ENCODE data around the gene FCN3.

Gene FCN3

DNA sequence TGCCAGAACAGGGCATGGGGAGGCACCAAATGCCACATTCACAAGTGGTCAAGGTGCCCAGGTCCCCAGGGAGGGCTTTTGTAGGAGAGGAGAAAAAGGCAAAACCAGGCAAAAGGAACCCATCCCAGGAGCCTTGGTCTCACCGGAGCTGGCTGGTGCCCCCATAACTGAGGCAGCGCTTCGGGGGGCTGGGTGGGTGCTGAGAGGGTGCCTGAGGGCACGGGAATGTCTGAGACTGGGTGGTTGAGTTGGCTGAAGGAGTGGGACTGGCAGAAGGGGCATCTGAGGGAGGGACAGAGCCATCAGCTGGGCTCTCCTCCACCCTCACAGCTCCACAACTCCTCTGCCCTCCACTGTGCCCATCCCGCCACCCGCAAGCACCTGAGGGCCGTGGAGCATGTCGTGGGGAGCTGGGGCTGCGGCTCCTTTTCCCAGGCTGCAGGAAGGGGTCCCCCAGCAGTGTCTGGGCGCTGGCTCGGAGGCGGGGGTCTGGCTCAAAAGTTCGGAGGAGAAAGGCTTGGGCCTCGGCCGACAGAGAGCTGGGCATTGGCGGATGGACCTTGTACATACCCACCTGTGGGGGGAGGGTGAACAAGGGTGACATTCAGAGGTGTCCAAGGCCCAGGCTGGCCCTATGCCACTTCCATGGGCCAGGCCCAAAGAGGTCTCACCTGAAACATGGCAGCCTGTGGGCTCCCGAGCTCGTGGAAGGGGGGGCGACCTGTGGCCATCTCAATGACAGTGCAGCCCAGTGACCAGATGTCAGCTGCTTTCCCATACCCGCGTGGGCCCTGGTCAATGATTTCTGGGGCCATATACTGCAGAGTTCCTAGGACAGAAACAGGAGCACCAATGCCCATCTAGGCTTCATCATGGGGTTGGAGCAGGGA is 16.3 kb downstream of the FCN3 start:
- DNase-seq (ENCODE audit: low spot score), result no peak

DNA sequence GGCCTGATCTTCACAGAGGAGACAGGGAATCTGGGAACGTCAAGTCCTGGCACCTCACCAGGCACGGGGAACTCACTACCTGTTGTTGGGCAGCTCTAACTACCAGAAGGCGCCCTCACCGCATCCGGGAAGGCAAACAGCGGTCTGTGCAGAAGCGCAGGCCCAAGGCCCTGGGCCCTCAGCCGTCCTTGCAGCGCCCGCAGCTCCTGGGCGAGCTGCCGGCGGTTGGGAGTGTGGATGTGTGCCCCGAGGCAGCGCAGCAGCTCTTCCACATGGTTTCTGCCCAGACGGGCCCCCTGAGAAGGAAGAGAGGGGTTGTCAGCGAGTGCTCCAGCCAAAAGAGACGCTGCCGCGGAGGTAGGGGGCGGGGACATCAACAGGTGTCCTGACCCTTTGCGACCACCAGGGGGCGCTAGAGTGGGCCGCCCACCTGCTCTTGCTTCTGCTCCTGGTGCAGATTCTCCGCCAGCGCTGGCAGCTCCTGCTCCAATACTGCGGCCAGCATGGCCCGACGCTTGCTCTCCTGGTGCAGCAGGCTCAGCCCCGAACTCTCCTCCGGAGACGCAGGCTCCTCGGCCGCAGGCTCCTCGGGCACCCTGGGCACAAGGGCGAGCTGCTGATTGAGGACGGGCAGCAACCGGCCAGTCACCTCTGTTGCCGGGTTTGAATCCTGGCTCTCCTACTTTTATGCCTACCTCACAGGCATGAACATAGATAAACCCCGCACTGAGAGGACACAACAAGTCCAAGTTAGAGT is 17.2 kb downstream of the FCN3 start:
- DNase-seq (ENCODE audit: low spot score), result peak; percentile 87

DNA sequence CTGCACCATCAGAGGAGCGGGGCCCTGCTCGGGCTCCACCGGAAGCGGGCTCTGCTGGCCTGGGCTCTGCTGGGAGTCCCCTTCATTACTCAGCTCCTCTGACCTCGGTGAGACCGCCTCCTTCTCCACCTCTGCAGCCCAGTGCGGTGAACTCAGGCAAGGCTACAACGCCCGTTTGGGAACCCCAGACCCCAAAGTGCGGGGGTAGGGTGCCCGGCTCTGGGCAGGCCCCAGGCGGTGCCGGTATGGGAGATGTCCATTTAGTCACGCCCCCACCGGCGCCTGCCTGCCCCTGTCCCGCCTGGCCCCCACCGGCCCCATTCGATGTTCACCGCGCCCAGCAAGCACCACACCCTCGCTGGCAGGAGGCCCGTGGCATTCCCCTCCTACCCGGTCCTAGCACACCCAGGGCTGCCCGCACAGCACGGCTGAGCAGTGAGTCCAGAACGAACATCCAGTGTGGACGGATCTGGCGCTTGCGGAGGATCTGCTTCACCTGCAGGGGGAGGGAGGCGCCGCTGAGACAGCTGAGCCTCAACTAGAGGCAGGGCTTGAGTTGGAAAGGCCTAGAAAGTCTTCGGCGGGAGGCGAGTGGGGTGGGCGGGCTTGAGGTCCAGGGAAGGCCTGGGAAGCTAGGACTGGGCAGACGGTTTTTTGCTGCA is 17.9 kb downstream of the FCN3 start:
- DNase-seq (ENCODE audit: low spot score), result no peak

DNA sequence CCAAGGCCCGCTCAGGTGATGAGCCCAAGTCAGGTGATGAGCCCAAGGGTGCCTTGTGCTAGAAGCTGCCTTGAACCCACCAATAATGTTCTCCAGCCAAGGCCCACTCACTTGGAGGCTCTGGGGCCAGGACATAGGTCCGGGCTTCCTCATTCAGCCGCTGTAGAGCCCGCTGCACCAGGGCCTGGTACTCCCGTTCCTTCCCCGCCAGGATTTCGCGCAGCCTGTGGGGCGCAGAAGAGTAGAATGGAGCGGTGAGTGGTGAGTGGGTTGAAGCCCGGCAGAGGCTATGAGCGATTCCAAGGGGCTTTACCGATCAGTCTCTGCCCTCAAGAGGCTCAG is 18.4 kb downstream of the FCN3 start:
- DNase-seq (ENCODE audit: low spot score), result no peak

DNA sequence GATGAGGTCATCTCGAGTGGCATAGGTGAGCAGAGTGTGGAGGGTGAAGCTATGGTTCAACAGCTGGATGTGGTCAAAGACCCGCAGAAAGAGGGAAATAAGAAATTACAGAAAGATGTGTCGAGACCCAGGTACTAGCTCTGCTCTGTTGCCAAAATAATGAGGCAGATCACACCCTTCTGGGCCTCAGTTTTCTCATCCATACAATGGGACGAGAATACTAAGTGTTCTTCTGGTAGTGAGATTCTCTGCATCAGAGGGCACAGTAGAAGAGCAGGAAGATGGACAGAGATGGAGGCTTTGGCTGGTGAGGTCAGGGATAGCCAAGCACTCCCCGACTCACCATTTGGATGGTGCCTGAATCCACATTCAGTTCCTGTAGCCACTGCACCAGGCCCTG is 18.9 kb downstream of the FCN3 start:
- DNase-seq (ENCODE audit: low spot score), result no peak

DNA sequence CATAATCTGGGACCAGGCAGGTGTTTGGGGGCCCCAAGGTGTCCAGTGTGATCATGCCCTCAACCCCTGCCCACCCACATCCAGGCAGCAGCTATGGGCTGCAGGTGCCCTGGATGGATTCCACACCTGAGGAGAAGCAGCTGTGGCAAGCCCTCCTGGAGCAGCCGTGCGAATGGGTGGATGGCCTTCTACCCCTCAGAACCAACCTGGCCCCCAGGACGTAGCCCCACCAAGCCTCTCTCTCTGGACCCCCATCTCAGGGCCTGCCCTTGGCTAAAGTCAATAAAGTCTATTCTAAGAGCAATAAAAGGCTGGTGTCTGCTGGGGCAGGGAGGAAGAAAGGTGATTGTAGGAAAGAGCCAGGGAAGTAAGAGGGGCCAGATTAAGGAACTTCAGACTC is 21.0 kb downstream of the FCN3 start:
- DNase-seq (ENCODE audit: low spot score), result no peak

DNA sequence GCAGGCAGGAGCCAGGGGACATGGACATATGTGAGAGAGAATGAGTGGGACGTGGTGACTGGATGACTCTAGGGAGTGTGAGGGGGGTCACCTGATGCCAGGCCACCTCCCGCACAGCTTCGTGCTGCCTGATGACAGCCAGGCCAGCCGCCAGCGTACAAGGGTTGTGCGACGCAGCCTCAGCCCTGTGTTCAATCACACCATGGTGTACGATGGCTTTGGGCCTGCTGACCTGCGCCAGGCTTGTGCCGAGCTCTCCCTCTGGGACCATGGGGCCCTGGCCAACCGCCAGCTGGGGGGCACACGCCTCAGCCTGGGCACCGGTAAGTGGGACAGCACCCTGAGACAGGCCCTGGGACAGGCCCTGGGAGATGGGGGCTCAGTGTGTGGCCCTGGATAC is 21.5 kb downstream of the FCN3 start:
- DNase-seq (ENCODE audit: low spot score), result no peak

DNA sequence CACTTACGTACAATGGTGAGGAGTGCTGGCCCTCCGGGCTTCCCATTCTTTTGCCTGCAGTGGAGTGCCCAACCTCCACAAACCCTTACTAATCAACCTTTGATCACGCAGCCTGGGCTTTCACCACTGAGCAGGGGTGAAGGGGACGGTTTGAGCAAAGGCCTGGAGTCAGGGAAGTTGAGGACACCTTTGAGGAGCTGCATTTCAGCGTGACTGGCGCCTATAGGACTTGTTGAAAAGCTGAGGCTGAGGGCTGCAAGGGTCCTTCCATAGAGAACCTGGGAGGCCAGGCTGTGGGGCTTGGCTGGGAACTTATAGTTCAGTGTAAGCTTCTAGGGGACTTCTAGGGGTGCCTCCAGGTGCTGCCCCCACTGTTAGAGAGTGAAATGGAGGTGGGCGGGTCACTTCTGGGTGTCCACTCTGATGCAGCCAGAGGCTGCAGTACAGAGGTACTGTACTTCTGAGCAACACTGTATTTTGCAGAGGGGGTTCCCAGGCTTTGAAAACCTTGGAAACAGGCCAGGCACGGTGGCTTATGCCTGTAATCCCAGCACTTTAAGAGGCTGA is 23.0 kb downstream of the FCN3 start:
- DNase-seq (ENCODE audit: low spot score), result no peak

DNA sequence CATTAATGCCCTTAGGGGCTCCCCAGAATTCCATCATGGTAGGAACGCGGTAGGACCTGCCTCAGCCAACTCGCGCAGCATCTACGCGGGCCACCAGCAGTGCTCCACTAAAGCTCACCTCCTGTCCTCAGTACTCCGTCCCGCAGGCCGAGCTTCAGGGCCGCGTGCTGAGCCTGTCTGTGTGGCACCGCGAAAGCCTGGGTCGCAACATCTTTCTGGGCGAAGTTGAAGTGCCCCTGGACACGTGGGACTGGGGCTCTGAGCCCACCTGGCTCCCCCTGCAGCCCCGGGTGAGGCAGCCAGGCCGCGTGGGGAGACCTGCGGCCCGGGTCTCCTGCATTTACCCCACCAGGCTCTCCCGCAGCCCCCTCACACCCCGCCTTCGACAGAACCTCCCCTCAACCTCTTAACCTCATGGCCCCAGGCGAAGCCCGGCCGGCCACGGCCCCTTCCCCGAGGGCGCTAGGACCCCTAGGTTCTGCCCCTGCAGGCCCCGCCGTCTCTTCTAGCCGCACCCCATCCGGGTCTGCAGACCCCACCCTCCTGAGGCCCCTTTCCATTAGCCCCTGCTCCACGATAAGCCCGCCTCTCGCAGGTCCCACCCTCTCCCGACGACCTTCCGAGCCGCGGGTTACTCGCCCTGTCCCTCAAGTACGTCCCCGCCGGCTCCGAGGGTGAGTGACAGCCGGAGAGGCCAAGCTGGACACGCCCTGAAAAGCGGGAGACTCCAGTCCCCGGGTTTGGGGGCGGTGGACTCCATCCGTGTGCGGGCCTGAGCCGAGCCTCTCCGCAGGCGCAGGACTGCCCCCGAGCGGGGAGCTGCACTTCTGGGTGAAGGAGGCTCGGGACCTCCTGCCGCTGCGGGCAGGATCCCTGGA is 23.7 kb downstream of the FCN3 start:
- DNase-seq (ENCODE audit: low spot score), result no peak

DNA sequence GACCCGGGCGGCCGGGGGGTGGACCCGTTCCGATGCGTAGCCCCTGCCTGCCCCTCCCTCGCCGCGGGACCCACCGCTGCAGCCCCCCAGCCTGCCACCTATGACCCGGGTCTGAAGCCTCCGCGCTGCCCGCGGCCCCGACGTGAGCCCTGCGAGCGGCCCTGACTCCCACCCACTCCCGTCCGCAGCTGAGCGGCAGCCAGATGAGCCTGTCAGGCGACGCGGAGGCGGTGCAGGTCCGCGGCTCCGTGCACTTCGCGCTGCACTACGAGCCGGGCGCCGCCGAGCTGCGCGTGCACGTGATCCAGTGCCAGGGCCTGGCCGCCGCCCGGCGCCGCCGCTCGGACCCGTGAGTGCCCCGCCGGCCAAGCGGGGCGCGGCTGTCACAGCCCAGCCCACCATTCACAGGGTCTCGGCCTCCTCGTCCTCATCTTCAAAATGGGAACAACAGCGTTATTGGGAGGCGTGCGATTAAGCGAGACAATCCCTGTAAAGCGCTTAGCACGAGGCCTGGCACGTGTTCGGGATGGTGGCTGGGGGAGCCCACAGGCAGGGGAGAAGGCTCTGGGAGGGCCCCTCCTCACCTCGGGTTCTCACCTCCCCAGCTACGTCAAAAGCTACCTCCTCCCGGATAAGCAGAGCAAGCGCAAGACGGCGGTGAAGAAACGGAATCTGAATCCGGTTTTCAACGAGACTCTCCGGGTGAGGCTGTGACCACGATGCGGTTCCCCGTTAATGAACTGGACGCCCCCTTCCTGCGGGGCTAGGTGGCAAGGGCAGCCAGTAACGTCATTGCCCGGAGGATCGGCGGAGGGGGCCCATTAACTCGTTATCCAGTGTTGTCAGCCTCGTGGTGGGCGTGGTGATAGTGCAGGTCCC is 24.6 kb downstream of the FCN3 start:
- DNase-seq (ENCODE audit: low spot score), result peak; percentile 85

DNA sequence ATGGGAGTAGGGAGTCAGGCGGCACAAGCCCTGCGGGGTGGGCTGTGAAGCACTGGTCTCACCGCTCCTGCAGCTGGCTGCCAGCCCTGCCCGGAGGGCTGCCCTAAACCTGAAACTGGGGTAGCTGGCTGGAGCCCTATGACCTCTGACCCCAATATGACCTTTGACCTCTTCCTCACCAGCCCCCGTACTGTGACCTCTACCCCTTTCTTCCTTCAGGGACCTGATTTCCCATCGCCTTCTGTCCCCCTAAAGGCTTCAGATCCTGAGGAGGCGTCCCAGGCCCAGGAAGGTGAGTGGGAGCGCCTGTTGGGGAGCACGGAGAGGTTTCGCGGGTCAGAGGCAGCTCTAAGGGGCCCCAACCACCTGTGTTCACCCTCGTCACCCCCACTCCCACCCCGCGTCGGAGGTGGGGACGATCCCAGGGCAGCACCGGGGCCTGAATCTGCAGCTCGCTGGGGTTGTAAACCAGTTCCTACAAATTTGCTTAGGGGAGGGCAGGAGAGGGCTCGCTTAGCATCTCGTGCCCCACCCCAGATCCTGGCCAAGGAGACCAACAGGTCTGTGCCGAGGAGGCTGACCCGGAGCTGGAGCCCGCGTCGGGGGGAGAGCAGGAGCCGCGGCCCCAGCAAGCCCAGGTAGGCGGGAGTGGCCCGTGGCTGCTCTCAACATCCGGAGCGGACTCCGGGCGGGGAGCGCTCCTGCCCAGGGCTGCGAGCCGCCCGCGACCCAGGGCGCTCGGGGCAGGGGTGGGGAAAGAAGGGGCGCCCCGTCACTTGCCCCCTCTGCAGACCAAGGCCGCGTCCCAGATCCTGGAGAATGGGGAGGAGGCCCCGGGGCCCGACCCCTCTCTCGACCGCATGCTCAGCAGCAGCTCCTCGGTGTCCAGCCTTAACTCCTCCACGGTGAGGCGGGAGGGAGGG is 25.5 kb downstream of the FCN3 start:
- DNase-seq (ENCODE audit: low spot score), result peak; percentile 47

DNA sequence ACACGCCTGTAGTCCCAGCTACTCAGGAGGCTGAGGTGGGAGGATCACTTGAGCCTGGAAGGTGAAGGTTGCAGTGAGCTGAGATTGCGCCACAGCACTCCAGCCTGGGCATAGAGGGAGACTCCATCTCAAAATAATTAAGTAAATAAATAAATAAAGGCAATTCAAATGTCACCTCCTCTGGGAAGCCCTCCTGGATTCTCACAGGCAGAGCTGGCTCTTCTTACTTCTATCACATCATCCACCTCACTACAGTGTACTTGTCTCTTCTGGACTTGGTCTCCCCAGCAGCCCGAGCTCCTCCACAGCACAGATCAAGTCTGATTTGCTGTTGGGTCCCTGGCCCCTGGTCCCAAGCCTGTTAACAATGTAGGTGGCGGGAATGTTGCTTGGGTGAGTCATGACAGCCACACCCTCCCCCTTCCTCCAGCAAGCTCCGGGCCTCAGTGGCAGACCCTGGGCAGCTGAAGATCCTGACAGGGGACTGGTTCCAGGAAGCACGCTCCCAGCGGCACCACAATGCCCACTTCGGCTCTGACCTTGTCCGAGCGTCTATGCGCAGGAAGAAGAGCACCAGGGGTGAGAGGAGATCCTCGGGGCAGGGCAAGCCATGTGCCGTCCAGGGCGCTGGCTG is 27.5 kb downstream of the FCN3 start:
- DNase-seq (ENCODE audit: low spot score), result no peak

DNA sequence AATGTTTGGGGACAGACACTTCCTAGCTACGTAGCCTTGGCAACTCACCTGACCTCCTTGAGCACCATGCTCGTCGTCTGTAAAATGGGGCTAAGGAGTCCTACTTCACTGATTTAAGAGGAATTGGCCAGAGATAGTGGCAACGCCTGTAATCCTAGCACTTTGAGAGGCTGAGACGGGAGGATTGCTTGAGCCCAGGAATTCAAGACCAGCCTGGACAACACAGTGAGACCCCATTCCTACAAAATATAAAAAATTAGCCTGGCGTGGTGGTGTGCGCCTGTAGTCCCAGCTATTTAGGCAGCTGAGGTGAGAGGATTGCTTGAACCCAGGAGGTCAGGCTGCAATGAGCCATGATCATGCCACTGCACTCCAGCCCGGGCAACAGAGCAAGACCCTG is 28.3 kb downstream of the FCN3 start:
- DNase-seq (ENCODE audit: low spot score), result no peak

DNA sequence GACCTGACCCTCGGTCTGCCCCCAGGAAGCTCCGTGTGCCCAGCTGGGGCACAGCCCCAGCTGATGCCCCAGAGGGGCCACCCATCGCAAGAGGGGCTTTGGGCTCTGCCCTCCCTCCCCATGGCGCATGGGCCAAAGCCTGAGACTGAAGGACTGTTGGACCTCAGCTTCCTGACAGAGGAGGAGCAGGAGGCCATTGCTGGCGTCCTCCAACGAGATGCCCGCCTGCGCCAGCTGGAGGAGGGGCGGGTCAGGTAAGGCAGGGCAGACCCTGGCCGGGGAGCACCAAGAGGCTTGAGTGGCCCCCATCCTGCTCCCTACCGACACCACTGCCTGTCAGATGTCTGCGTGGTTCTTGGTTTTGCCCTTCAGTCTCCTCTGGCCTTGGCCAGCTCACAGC is 29.4 kb downstream of the FCN3 start:
- DNase-seq (ENCODE audit: low spot score), result no peak

DNA sequence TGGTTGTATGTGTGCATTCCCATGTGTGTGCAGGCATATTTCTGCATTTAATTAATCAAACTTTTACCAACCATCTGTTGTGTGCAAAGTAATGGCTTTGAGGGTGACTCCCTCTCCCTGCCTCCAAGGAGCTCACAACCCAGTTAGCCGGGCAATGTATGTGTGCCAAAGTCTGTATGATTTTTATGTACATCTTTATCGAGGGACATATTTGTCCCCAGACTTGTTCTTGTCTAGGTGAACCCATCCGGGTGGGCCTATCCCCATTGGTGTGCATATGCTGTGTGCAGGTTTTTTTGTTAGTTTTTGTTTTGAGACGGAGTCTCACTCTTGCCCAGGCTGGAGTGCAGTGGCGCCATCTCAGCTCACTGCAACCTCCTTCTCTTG is 31.0 kb downstream of the FCN3 start:
- no peak for DNase-seq (ENCODE audit: low spot score)

DNA sequence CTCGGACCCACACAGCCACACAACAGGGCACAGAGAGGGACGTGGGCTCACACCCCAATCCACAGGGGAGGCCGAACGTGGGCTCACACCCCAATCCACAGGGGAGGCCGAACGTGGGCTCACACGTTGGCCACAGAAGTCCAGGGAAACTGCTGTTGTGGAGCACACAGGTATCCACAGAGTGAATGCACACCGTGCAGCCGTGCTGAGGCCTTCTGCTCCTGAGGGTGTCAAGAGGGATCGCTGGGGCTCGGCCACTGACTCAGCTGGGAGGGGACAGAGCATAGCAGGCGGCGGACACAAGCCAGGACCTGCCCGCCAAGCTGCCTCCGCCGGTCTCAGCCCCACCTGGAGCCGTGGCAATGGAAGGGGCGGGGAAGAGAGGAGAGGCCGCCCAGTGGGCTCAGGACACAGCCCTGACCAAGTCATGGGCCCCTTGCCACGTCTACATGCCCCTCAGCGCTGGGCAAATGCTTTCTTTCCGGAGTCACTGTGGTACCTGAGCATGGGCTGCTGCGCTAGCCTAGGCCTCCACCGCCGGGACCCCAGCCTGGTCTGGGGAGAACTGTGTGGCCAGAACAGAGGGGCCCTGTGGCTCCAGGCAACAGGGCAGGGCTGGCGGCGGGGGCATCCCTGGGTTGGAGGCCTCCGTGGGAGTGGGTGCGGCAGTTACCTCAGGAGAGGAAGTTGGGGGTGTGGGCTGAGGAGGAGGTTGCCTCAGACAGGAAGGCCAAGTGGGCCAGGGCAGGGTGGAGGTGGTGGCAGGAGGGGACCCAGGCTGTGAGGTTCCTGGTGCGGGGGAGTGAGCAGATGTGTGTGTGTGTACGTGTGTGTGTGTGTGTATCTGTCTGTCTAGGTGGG is 31.6 kb downstream of the FCN3 start:
- no peak for DNase-seq (ENCODE audit: low spot score)

DNA sequence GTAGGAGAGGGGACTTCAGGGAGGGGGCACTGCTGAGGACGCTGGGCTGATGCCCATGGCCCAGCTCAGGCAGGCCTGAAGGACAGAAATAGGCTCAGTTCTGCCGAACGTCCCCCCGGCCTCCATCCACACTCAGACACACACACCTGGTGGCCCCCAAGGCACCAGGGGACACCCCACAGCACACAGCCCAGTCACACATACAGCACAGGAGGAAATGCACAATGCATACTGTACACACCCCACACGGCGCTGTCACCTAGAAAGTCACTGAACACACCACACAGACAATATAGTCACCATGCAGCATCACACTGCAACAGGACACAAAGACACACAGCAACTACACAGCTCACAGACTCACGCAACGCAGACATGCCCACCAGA is 32.2 kb downstream of the FCN3 start:
- no peak for DNase-seq (ENCODE audit: low spot score)

Measured in GM03348 (cell line).